ENCODE data around the gene FSD1.
"Not testable (repeated sequence)": the region's sequence is repeated elsewhere in the genome, so short reads cannot be mapped to it uniquely, and the experiment has no call there.

Gene FSD1

GRCh38 chr19:4304538-4305256 lies at the start of gene FSD1:
TSS of gene FSD1 (plus strand) at chr19:4304598. CDS start at chr19:4304747, 149 bp downstream.
- DNase-seq (ENCODE audit: low read depth), result peak; percentile 56

- DNase-seq (ENCODE audit: low read depth), result no peak
These were observed 47.8 kb upstream of the FSD1 start for GRCh38 chr19:4256563-4256962.

GRCh38 chr19:4257025-4257424 lies 47.4 kb upstream of the FSD1 start:
- no peak for DNase-seq (ENCODE audit: low read depth)

GRCh38 chr19:4258181-4258580 lies 46.2 kb upstream of the FSD1 start:
- DNase-seq (ENCODE audit: low read depth), result no peak

GRCh38 chr19:4260613-4261191 lies 43.7 kb upstream of the FSD1 start:
- no peak for DNase-seq (ENCODE audit: low read depth)

GRCh38 chr19:4264812-4265211 lies 39.6 kb upstream of the FSD1 start:
- DNase-seq (ENCODE audit: low read depth), result no peak

GRCh38 chr19:4266253-4267000 lies 38.0 kb upstream of the FSD1 start:
- DNase-seq (ENCODE audit: low read depth), result no peak

GRCh38 chr19:4267101-4267900 lies 37.1 kb upstream of the FSD1 start:
- DNase-seq (ENCODE audit: low read depth), result peak; percentile 37

GRCh38 chr19:4267901-4268815 lies 36.2 kb upstream of the FSD1 start:
- DNase-seq (ENCODE audit: low read depth), result no peak

GRCh38 chr19:4268816-4269430 lies 35.5 kb upstream of the FSD1 start:
- DNase-seq (ENCODE audit: low read depth), result no peak

GRCh38 chr19:4272894-4273293 lies 31.5 kb upstream of the FSD1 start:
- no peak for DNase-seq (ENCODE audit: low read depth)

GRCh38 chr19:4274321-4274686 lies 30.1 kb upstream of the FSD1 start:
- not testable (repeated sequence) for DNase-seq (ENCODE audit: low read depth)

- DNase-seq (ENCODE audit: low read depth), result no peak
These were observed 27.2 kb upstream of the FSD1 start for GRCh38 chr19:4277191-4277696.

GRCh38 chr19:4278010-4278409 lies 26.4 kb upstream of the FSD1 start:
- no peak for DNase-seq (ENCODE audit: low read depth)

- DNase-seq (ENCODE audit: low read depth), result no peak
These were observed 25.8 kb upstream of the FSD1 start, which contains the start of gene SHD for GRCh38 chr19:4278419-4279266. TSS of gene SHD (plus strand) at chr19:4279266. CDS start at chr19:4280064, 798 bp downstream.

GRCh38 chr19:4279267-4279529 lies 25.2 kb upstream of the FSD1 start:
- no peak for DNase-seq (ENCODE audit: low read depth)

GRCh38 chr19:4279530-4280422 lies 24.6 kb upstream of the FSD1 start:
- no peak for DNase-seq (ENCODE audit: low read depth)

GRCh38 chr19:4284176-4284958 lies 20.0 kb upstream of the FSD1 start:
- DNase-seq (ENCODE audit: low read depth), result no peak
